NB4 (cell line): Measurements from ENCODE around the gene PLS3.

Source experiments
- CTCF ChIP-seq: IDR thresholded peaks from one replicate; pipeline ENCODE4 v1.5.1; 2012; ENCODE audit warnings: low read depth, low read length
- POLR2A ChIP-seq: IDR thresholded peaks from 2 replicates; pipeline ENCODE4 v1.6.1; 2011; ENCODE audit warnings: mild to moderate bottlenecking; ENCODE audit not compliant: insufficient read length; ENCODE audit errors: extremely low read depth

- TF ChIP-seq POLR2A (no peak), CTCF (no peak)
Observed at GRCh38 chrX:115518113-115518512, 42.9 kb upstream of the PLS3 start.
